HepG2 (cell line): ENCODE results near the gene PCLO. TPM values are rescaled to one million over a fixed set of nuclear protein-coding genes. Genes with fewer than 3 reads are reported as not detected.

Source experiments
- ATAC-seq: fragments of 200-7000 bp; cut with Tn5 transposase; 3 replicates; pipeline ENCODE4 v1.9.1; 2020; ENCODE audit warnings: mild to moderate bottlenecking, moderate library complexity
- BruUV-seq: library from RNA; stranded (reverse); fragments of 400-500 nt; replicated peaks from 2 replicates; lab custom pipeline; 2021; lab: Mats Ljungman, UMichigan
- CTCF ChIA-PET: fragments of 300-600 bp; formaldehyde crosslinking; extraction: SDS; loops from one replicate; lab custom pipeline; 2021; ENCODE audit warnings: low total read pairs, inconsistent platforms, low intra/inter-chr PET ratio; lab: Yijun Ruan, JAX
- POLR2A ChIA-PET: fragments of 350-600 bp; sonication (Branson Sonifier 250); formaldehyde crosslinking; loops from one replicate; lab custom pipeline; 2020; ENCODE audit warnings: antibody characterized with exemption, inconsistent platforms; lab: Yijun Ruan, JAX
- DNase-seq: peaks from one replicate; pipeline ENCODE4 v3.0.0-alpha.2; 2015; ENCODE audit warnings: low spot score
- FAIRE-seq: peaks from 3 replicates; lab custom pipeline; 2011; peaks lifted over from hg19 to GRCh38; lab: Jason Lieb, UNC
- H2AFZ ChIP-seq: one replicate; pipeline ENCODE4 v1.6.1; 2011; ENCODE audit warnings: low read length, inconsistent platforms
- H3K27ac ChIP-seq: fragments of 300-600 bp; 3 replicates; pipeline ENCODE4 v1.8.0; 2011; ENCODE audit warnings: mixed run types, mild to moderate bottlenecking, mixed read lengths, low read length, inconsistent platforms; ENCODE audit not compliant: insufficient read depth; ENCODE audit errors: extremely low read length
- H3K27me3 ChIP-seq, 2 experiments: fragments of 200-600 bp in 1 of 2; 2 replicates in 1 of 2; 3 replicates in 1 of 2; pipeline versions ENCODE4 v1.6.0 to v1.8.0; 2011; ENCODE audit warnings: low read length in 2 of 2, mild to moderate bottlenecking in 2 of 2, moderate library complexity in 2 of 2, inconsistent platforms in 1 of 2; ENCODE audit not compliant: insufficient read depth in 2 of 2, control insufficient read depth in 1 of 2
- H3K36me3 ChIP-seq, 2 experiments: fragments of 200-600 bp in 1 of 2; replicated peaks in 1 of 2; 2 replicates in 1 of 2; 3 replicates in 1 of 2; pipeline versions ENCODE4 v1.5.1 to v1.8.0; 2011; ENCODE audit warnings: low read length in 2 of 2, inconsistent platforms in 1 of 2; ENCODE audit not compliant: insufficient read depth in 2 of 2, control insufficient read depth in 1 of 2
- H3K4me1 ChIP-seq: 2 replicates; pipeline ENCODE4 v1.5.1; 2012; ENCODE audit warnings: low read length, inconsistent platforms; ENCODE audit not compliant: insufficient read depth
- H3K4me2 ChIP-seq: 2 replicates; pipeline ENCODE4 v1.6.0; 2011; ENCODE audit warnings: low read depth, low read length, inconsistent platforms
- H3K4me3 ChIP-seq, 3 experiments: fragments of 200-600 bp in 1 of 3; sonication (generic), shearing (Covaris generic) in 1 of 3; replicated peaks in 1 of 3; 2 replicates each; pipeline ENCODE4 v1.5.1; 2011 to 2016; ENCODE audit warnings: low read length in 3 of 3, inconsistent platforms in 2 of 3, low read depth in 2 of 3, mild to moderate bottlenecking in 2 of 3, control low read depth in 1 of 3, mixed read lengths in 1 of 3; ENCODE audit not compliant: insufficient read depth in 1 of 3
- H3K79me2 ChIP-seq: one replicate; pipeline ENCODE4 v1.6.1; 2011; ENCODE audit warnings: low read length, inconsistent platforms; ENCODE audit not compliant: insufficient read depth
- H3K9ac ChIP-seq: 2 replicates; pipeline ENCODE4 v1.6.0; 2011; ENCODE audit warnings: mild to moderate bottlenecking, low read depth, low read length, inconsistent platforms; ENCODE audit not compliant: insufficient read depth
- H3K9me3 ChIP-seq: 2 replicates; pipeline ENCODE4 v1.5.1; 2012; ENCODE audit warnings: mild to moderate bottlenecking, low read length
- H4K20me1 ChIP-seq: 2 replicates; pipeline ENCODE4 v1.6.0; 2011; ENCODE audit warnings: inconsistent platforms, mild to moderate bottlenecking, low read length, moderate library complexity; ENCODE audit not compliant: insufficient read depth
- AGO1 ChIP-seq: fragments of 200-400 bp; formaldehyde crosslinking; IDR thresholded peaks from 2 replicates; pipeline ENCODE4 v1.6.1; 2017; ENCODE audit warnings: mild to moderate bottlenecking, low read depth, low read length, moderate library complexity; ENCODE audit not compliant: poor library complexity, severe bottlenecking
- CENPT ChIP-seq: sonication (generic); formaldehyde crosslinking; IDR thresholded peaks from 2 replicates; pipeline ENCODE4 v1.8.0; 2022; ENCODE audit warnings: low read depth, mild to moderate bottlenecking, moderate library complexity, missing genetic modification reagents
- ETV5 ChIP-seq: IDR thresholded peaks from 2 replicates; pipeline ENCODE4 v1.6.1; 2018; ENCODE audit warnings: missing biosample characterization, missing genetic modification reagents, inconsistent platforms, borderline replicate concordance
- MXI1 ChIP-seq: IDR thresholded peaks from 3 replicates; pipeline ENCODE4 v1.6.1; 2012; ENCODE audit warnings: low read depth, low read length, inconsistent platforms, borderline replicate concordance
- PLRG1 ChIP-seq: fragments of 450-650 bp; conservative IDR thresholded peaks from 2 replicates; pipeline ENCODE4 v1.6.1; 2016
- ZNF431 ChIP-seq: sonication (generic); formaldehyde crosslinking; IDR thresholded peaks from 2 replicates; pipeline ENCODE4 v1.9.0; 2022; ENCODE audit warnings: missing genetic modification reagents, low read depth, mild to moderate bottlenecking, borderline replicate concordance
- ZNF552 ChIP-seq: sonication (generic); formaldehyde crosslinking; IDR thresholded peaks from 2 replicates; pipeline ENCODE4 v1.9.0; 2022; ENCODE audit warnings: missing genetic modification reagents, mild to moderate bottlenecking, borderline replicate concordance
- WGBS: methylation state at CpG from one replicate; pipeline ENCODE4 v1.1.6; 2017; ENCODE audit warnings: low lambda C conversion rate; 5-methylcytosine and 5-hydroxymethylcytosine counted together
- in situ Hi-C: cut with HindIII; loops from 2 replicates; pipeline ENCODE4 v1.10.0; 2017; ENCODE audit warnings: low pct_unique_long_range_greater_than_20kb; ENCODE audit not compliant: extremely low pct_ligation_motif_present
- intact Hi-C: fragments of 100-400 bp; cut with micrococcal nuclease; formaldehyde crosslinking; loops from one replicate; pipeline ENCODE4 v1.10.0; 2022; ENCODE audit not compliant: unreplicated experiment
- polyA plus RNA-seq, 8 experiments: library from polyadenylated mRNA; depleted of rRNA in 3 of 8; stranded (reverse) in 7 of 8; unstranded in 1 of 8; fragments of >200 nt; fragmentation: Illumina TruSeq in 4 of 8; extraction: Trizol in 4 of 8; gene quantifications; 2 replicates each; pipeline versions ENCODE4 v1.2.1 to v1.2.3, GENCODE V29; 2011 to 2016; ENCODE audit warnings: low read depth in 4 of 8, missing spikeins in 1 of 8, mixed read lengths in 1 of 8; ENCODE audit not compliant: insufficient read depth in 1 of 8
- total RNA-seq, 5 experiments: library from RNA; depleted of rRNA; stranded (reverse); fragments of >200 nt; fragmentation: Illumina TruSeq; extraction: Trizol; gene quantifications; 2 replicates each; pipeline ENCODE4 v1.2.3, GENCODE V29; 2016; ENCODE audit warnings: low read depth in 1 of 5

PCLO gene
- total and polyA plus RNA-seq, 2 of the 13 experiments (the other 11 are each of a cell fraction or from before 2014, with no cell fraction given): 0.07 to 0.29 TPM

DNA sequence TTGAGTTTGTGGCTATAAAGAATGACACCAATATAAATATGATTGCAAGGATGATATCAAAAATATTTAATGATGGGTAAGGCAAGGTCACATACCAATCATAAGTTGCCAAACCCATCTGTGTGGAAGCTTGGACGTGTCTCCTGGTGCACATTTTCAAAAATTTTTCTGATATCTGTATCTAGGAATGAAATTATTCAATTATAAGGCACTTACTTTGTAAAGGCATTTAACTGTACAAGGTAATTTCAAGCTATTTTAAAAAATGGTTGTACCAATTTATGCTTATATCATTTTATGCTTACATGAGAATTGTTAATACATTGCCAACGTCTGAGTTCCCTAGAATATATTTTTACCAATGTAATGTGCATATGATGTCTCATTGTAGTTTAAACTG is 412.7 kb downstream of the PCLO start:
- Histone ChIP-seq H3K4me1 (no peaks in the 10 kb centered on the region), H3K4me3 (no peak overlapping the region), H3K4me2 (no peak overlapping the region), H3K9me3 (no peaks in the 10 kb centered on the region), H3K27me3 (no peaks in the 10 kb centered on the region), H3K36me3 (no peaks in the 10 kb centered on the region), H3K9ac (no peak overlapping the region), H3K79me2 (no peaks in the 10 kb centered on the region), H4K20me1 (no peaks in the 10 kb centered on the region), H3K27ac (no peak overlapping the region), H2AFZ (no peak overlapping the region)
- in situ Hi-C loops: no loop called here
- FAIRE-seq (no peak), DNase-seq (no peak), ATAC-seq (no peak)
- TF ChIP-seq AGO1 (no peak), PLRG1 (no peak), CENPT (CRISPR knock-in tag) (no peak)
- ChIA-PET POLR2A (no interaction called here), CTCF (no interaction called here)
- no TSS peak for BruUV-seq
- intact Hi-C loops: no loop called here
- WGBS: 0% methylated on average over 2 of the region's 2 CpGs

DNA sequence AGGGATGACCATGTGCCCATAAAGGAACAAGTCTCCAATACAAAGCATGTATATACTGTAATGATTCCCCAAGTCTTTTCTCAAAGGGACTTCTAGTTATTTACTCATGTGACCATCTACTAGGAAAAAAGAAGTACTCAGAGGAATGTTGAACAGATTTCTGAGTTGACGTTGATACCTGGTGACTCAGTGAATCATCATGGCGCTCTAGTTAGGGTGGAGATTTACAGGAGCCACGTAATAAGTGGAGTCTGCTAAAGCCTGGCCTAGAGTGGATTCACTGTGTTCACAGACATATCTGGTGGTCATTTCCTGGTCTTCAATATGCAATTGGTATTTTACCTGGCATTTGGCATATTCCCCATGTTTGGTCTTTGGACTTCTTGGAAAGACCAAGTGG is 416.9 kb downstream of the PCLO start:
- 0% methylated on average over 3 of the region's 3 CpGs for WGBS
- no peak overlapping the region for H3K27ac ChIP-seq
- H3K4me2 ChIP-seq: no peak overlapping the region
- TF ChIP-seq ZNF552 (CRISPR knock-in tag) (no peak), ETV5 (CRISPR knock-in tag) (no peak), ZNF431 (CRISPR knock-in tag) (no peak), MXI1 (no peak)
- no peak for FAIRE-seq
- H3K9me3 ChIP-seq: no peaks in the 10 kb centered on the region
- H3K79me2 ChIP-seq: no peaks in the 10 kb centered on the region
- intact Hi-C loops: no loop called here
- DNase-seq: no peak
- no peak for ATAC-seq
- H3K36me3 ChIP-seq: no peaks in the 10 kb centered on the region
- ChIA-PET POLR2A (no interaction called here), CTCF (no interaction called here)
- H2AFZ ChIP-seq: no peak overlapping the region
- BruUV-seq: no TSS peak
- no peak overlapping the region for H3K9ac ChIP-seq
- in situ Hi-C loops: loop anchor here (25.0 kb wide), 1 partner anchor 1259 kb away; no protein-coding TSS in a partner anchor
- no peaks in the 10 kb centered on the region for H4K20me1 ChIP-seq
- H3K4me1 ChIP-seq: no peaks in the 10 kb centered on the region
- no peak overlapping the region for H3K4me3 ChIP-seq
- no peaks in the 10 kb centered on the region for H3K27me3 ChIP-seq
